GM21390 (cell line): ENCODE results near the gene MPEG1.
A peak's percentile ranks its signal among the peaks of the same experiment; 100 is the strongest.

Experiments
- ATAC-seq: cut with Tn5 transposase; IDR thresholded peaks from one replicate; pipeline ENCODE4 v1.9.1; 2021; ENCODE audit not compliant: unreplicated experiment

MPEG1 gene

GRCh38 chr11:59212744-59213631 is at the start of gene MPEG1:
TSS of gene MPEG1 (minus strand) at chr11:59212927. CDS start at chr11:59212865, 62 bp downstream.
- ATAC-seq = peak; percentile 14

- no peak for ATAC-seq
Observed at GRCh38 chr11:59262177-59262818, 49.6 kb upstream of the MPEG1 start.

GRCh38 chr11:59261150-59261549 is 48.4 kb upstream of the MPEG1 start:
- no peak for ATAC-seq

GRCh38 chr11:59259867-59260475 is 47.2 kb upstream of the MPEG1 start:
- peak; percentile 50 for ATAC-seq

GRCh38 chr11:59259047-59259446 is 46.3 kb upstream of the MPEG1 start:
- no peak for ATAC-seq

- ATAC-seq = no peak
Observed at GRCh38 chr11:59255281-59255680, 42.6 kb upstream of the MPEG1 start.

- ATAC-seq = no peak
Observed at GRCh38 chr11:59254286-59254685, 41.6 kb upstream of the MPEG1 start.

- no peak for ATAC-seq
Observed at GRCh38 chr11:59253001-59253400, 40.3 kb upstream of the MPEG1 start.

- no peak for ATAC-seq
Observed at GRCh38 chr11:59249535-59249934, 36.8 kb upstream of the MPEG1 start.

- no peak for ATAC-seq
Observed at GRCh38 chr11:59247531-59248227, 35.0 kb upstream of the MPEG1 start.

- no peak for ATAC-seq
Observed at GRCh38 chr11:59243633-59244032, 30.9 kb upstream of the MPEG1 start.

GRCh38 chr11:59240322-59240721 is 27.6 kb upstream of the MPEG1 start:
- no peak for ATAC-seq

GRCh38 chr11:59226396-59226795 is 13.7 kb upstream of the MPEG1 start:
- no peak for ATAC-seq

- ATAC-seq = peak; percentile 67
Observed at GRCh38 chr11:59225017-59225416, 12.3 kb upstream of the MPEG1 start.

GRCh38 chr11:59224351-59224928 is 11.7 kb upstream of the MPEG1 start:
- ATAC-seq = peak; percentile 45

- ATAC-seq = no peak
Observed at GRCh38 chr11:59223611-59224010, 10.9 kb upstream of the MPEG1 start.

- ATAC-seq = no peak
Observed at GRCh38 chr11:59223177-59223576, 10.4 kb upstream of the MPEG1 start.

GRCh38 chr11:59222464-59223060 is 9.8 kb upstream of the MPEG1 start:
- ATAC-seq = no peak

- no peak for ATAC-seq
Observed at GRCh38 chr11:59221441-59221840, 8.7 kb upstream of the MPEG1 start.

- ATAC-seq = no peak
Observed at GRCh38 chr11:59219836-59220235, 7.1 kb upstream of the MPEG1 start.

GRCh38 chr11:59218893-59219292 is 6.2 kb upstream of the MPEG1 start:
- ATAC-seq = no peak
